Parathyroid adenoma (tissue), 2 donors: ENCODE data around the gene TRMT10A.

Experiments used
- H2AFZ ChIP-seq: fragments of 300-600 bp; sonication (generic); one replicate; pipeline ENCODE4 v1.7.0; 2017; ENCODE audit warnings: antibody characterized with exemption, mild to moderate bottlenecking
- H3K27ac ChIP-seq: fragments of 300-600 bp; sonication (generic); one replicate; pipeline ENCODE4 v1.7.0; 2017
- H3K27me3 ChIP-seq: fragments of 300-600 bp; sonication (generic); one replicate; pipeline ENCODE4 v1.7.0; 2017; ENCODE audit warnings: low read length; ENCODE audit not compliant: control insufficient read depth, insufficient read depth
- H3K36me3 ChIP-seq: fragments of 300-600 bp; sonication (generic); one replicate; pipeline ENCODE4 v1.7.0; 2017; ENCODE audit warnings: low read length; ENCODE audit not compliant: control insufficient read depth, insufficient read depth
- H3K4me1 ChIP-seq: fragments of 300-600 bp; sonication (generic); one replicate; pipeline ENCODE4 v1.7.0; 2017; ENCODE audit warnings: control low read depth
- H3K4me2 ChIP-seq: fragments of 300-600 bp; sonication (generic); one replicate; pipeline ENCODE4 v1.7.0; 2017; ENCODE audit warnings: low read length
- H3K4me3 ChIP-seq: fragments of 300-600 bp; sonication (generic); one replicate; pipeline ENCODE4 v1.7.0; 2017; ENCODE audit warnings: low read depth, low read length
- H3K79me2 ChIP-seq: fragments of 300-600 bp; sonication (generic); one replicate; pipeline ENCODE4 v1.7.0; 2017; ENCODE audit warnings: control low read depth
- H3K9ac ChIP-seq: fragments of 300-600 bp; sonication (generic); one replicate; pipeline ENCODE4 v1.7.0; 2017; ENCODE audit warnings: mild to moderate bottlenecking
- H3K9me3 ChIP-seq: fragments of 300-600 bp; sonication (generic); one replicate; pipeline ENCODE4 v1.7.0; 2017; ENCODE audit warnings: low read length; ENCODE audit not compliant: control insufficient read depth
- TF ChIP-seq, protein P1 (sequence below): fragments of 300-600 bp; sonication (generic); IDR thresholded peaks from one replicate; pipeline ENCODE4 v1.7.0; 2017; ENCODE audit warnings: antibody characterized with exemption, mild to moderate bottlenecking
- donor health status: primary hyperparathyroidism.

Gene TRMT10A

GRCh38 chr4:99571883-99572282, 8.0 kb upstream of the TRMT10A start:
- Histone ChIP-seq H3K4me1 (no peaks in the 10 kb centered on the region), H3K4me3 (no peak overlapping the region), H3K27ac (no peak overlapping the region), H3K9me3 (no peaks in the 10 kb centered on the region), H3K9ac (no peak overlapping the region), H3K4me2 (no peak overlapping the region), H3K36me3 (no peaks in the 10 kb centered on the region), H3K27me3 (no peaks in the 10 kb centered on the region), H2AFZ (no peak overlapping the region), H3K79me2 (no peaks in the 10 kb centered on the region)
- TF ChIP-seq, protein P1, sequence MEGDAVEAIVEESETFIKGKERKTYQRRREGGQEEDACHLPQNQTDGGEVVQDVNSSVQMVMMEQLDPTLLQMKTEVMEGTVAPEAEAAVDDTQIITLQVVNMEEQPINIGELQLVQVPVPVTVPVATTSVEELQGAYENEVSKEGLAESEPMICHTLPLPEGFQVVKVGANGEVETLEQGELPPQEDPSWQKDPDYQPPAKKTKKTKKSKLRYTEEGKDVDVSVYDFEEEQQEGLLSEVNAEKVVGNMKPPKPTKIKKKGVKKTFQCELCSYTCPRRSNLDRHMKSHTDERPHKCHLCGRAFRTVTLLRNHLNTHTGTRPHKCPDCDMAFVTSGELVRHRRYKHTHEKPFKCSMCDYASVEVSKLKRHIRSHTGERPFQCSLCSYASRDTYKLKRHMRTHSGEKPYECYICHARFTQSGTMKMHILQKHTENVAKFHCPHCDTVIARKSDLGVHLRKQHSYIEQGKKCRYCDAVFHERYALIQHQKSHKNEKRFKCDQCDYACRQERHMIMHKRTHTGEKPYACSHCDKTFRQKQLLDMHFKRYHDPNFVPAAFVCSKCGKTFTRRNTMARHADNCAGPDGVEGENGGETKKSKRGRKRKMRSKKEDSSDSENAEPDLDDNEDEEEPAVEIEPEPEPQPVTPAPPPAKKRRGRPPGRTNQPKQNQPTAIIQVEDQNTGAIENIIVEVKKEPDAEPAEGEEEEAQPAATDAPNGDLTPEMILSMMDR: no peak

GRCh38 chr4:99564921-99565320, 1.1 kb upstream of the TRMT10A start:
- Histone ChIP-seq H3K4me3 (no peak overlapping the region), H3K4me2 (no peak overlapping the region), H3K27ac (no peak overlapping the region), H3K9me3 (no peaks in the 10 kb centered on the region), H3K4me1 (no peaks in the 10 kb centered on the region), H2AFZ (peak overlapping the region; percentile 92), H3K27me3 (no peaks in the 10 kb centered on the region), H3K9ac (no peak overlapping the region), H3K36me3 (no peaks in the 10 kb centered on the region), H3K79me2 (no peaks in the 10 kb centered on the region)
- TF ChIP-seq, protein P1: no peak

- Histone ChIP-seq H3K4me3 (no peak overlapping the region), H2AFZ (no peak overlapping the region), H3K9ac (no peak overlapping the region), H3K27me3 (no peaks in the 10 kb centered on the region), H3K4me1 (no peaks in the 10 kb centered on the region), H3K79me2 (no peaks in the 10 kb centered on the region), H3K4me2 (no peak overlapping the region), H3K36me3 (no peaks in the 10 kb centered on the region), H3K27ac (no peak overlapping the region), H3K9me3 (no peaks in the 10 kb centered on the region)
- TF ChIP-seq, protein P1: no peak
Measured at GRCh38 chr4:99552872-99553271, 11.0 kb downstream of the TRMT10A start.

DNA sequence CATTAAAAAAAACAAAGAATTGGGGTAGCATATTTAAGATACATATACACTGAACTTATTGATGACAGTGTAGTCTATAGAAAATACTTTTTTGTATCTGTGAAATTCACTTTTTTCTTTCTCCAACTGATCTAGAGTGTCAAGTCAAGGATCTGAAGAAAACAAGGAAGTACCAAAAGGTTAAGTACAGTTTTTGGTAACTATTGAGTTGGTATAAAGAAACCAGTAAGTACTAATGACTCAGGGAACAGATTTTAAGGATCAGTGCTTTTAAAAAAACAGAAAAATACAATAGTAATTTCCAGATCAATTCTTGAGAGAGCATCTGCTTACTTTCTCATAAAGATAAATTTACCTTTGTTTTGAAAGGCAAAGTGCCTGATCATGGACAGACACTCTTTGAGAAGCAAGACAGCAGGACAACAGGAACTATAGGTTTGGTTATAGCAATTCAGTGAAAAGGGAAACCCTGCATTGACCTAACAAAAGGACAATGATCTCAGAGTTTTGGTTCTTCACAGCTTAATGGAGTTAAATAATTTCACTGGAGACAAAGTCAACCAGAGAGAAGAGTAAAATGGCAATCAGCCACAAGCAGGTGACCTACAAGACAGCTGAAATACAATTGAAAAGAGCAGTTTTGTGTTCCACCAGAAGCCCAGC, 23.4 kb downstream of the TRMT10A start:
- H3K27ac ChIP-seq: no peak overlapping the region
- no peak overlapping the region for H3K4me3 ChIP-seq
- H3K4me1 ChIP-seq: no peaks in the 10 kb centered on the region
- H3K27me3 ChIP-seq: no peaks in the 10 kb centered on the region
- H3K79me2 ChIP-seq: no peaks in the 10 kb centered on the region
- no peak overlapping the region for H2AFZ ChIP-seq
- no peaks in the 10 kb centered on the region for H3K36me3 ChIP-seq
- H3K9me3 ChIP-seq: no peaks in the 10 kb centered on the region
- TF ChIP-seq, protein P1: no peak
- H3K4me2 ChIP-seq: no peak overlapping the region
- no peak overlapping the region for H3K9ac ChIP-seq

DNA sequence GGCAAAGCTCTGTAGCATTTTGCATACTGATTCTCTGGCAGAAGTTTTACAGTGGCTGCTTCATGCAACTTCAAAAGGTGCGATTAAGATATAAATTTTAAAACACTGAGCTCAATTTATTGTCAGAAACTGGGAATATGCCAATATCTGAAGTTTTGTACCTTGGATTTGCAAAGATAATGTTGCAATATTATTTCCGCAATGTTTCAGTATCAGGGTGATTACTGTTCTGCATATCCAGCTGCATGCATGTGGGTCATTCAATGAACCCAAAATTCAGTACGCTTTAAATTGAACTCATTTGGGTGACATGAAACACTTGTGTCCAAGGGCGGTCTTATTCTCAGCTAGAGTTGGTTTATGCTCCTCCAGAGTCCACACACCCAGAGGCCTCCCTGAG, 26.2 kb downstream of the TRMT10A start:
- H3K36me3 ChIP-seq: no peaks in the 10 kb centered on the region
- no peak overlapping the region for H3K9ac ChIP-seq
- H3K9me3 ChIP-seq: no peaks in the 10 kb centered on the region
- no peak overlapping the region for H3K4me3 ChIP-seq
- TF ChIP-seq, protein P1: no peak
- H3K27me3 ChIP-seq: no peaks in the 10 kb centered on the region
- no peak overlapping the region for H3K4me2 ChIP-seq
- H3K79me2 ChIP-seq: no peaks in the 10 kb centered on the region
- H3K4me1 ChIP-seq: no peaks in the 10 kb centered on the region
- H2AFZ ChIP-seq: no peak overlapping the region
- H3K27ac ChIP-seq: no peak overlapping the region
